HepG2 (cell line): ENCODE measurements around the gene MAST1.

Experiments used
- CEBPB ChIP-seq: IDR thresholded peaks from 2 replicates; pipeline ENCODE4 v1.6.1; 2011; ENCODE audit warnings: low read depth, low read length, improper control_type of control experiment, borderline replicate concordance
- EZH2 ChIP-seq: conservative IDR thresholded peaks from 2 replicates; pipeline ENCODE4 v1.6.1; 2012; ENCODE audit warnings: mild to moderate bottlenecking, low read depth, low read length, moderate library complexity
- POLR2A ChIP-seq, 2 experiments: IDR thresholded peaks; 2 replicates each; pipeline ENCODE4 v1.6.1; 2011; ENCODE audit warnings: low read depth in 2 of 2, low read length in 2 of 2, mild to moderate bottlenecking in 1 of 2, moderate library complexity in 1 of 2; ENCODE audit not compliant: insufficient read depth in 1 of 2
- ZNF891 ChIP-seq: sonication (generic); formaldehyde crosslinking; IDR thresholded peaks from 2 replicates; pipeline ENCODE4 v1.5.0; 2020; ENCODE audit warnings: mild to moderate bottlenecking, missing genetic modification reagents

- no peak for TF ChIP-seq ZNF891 (CRISPR knock-in tag)
- 0 out of 4 replicates have a peak, but pooled peaks of 1 of the 2 experiments have one; percentile 36 for TF ChIP-seq POLR2A (IDR thresholded peaks at IDR 0.05; ENCODE audit: insufficient read depth in 1 of 2, low read depth in 2 of 2, low read length in 2 of 2)
- TF ChIP-seq EZH2: no peak
- TF ChIP-seq CEBPB: no peak
Measured at GRCh38 chr19:12828494-12828893, 9.8 kb upstream of the MAST1 start.
